ENCODE results near the gene TROAP.
"Not testable (repeated sequence)": the region's sequence is repeated elsewhere in the genome, so short reads cannot be mapped to it uniquely, and the experiment has no call there.

Gene TROAP, protein sequence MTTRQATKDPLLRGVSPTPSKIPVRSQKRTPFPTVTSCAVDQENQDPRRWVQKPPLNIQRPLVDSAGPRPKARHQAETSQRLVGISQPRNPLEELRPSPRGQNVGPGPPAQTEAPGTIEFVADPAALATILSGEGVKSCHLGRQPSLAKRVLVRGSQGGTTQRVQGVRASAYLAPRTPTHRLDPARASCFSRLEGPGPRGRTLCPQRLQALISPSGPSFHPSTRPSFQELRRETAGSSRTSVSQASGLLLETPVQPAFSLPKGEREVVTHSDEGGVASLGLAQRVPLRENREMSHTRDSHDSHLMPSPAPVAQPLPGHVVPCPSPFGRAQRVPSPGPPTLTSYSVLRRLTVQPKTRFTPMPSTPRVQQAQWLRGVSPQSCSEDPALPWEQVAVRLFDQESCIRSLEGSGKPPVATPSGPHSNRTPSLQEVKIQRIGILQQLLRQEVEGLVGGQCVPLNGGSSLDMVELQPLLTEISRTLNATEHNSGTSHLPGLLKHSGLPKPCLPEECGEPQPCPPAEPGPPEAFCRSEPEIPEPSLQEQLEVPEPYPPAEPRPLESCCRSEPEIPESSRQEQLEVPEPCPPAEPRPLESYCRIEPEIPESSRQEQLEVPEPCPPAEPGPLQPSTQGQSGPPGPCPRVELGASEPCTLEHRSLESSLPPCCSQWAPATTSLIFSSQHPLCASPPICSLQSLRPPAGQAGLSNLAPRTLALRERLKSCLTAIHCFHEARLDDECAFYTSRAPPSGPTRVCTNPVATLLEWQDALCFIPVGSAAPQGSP

DNA sequence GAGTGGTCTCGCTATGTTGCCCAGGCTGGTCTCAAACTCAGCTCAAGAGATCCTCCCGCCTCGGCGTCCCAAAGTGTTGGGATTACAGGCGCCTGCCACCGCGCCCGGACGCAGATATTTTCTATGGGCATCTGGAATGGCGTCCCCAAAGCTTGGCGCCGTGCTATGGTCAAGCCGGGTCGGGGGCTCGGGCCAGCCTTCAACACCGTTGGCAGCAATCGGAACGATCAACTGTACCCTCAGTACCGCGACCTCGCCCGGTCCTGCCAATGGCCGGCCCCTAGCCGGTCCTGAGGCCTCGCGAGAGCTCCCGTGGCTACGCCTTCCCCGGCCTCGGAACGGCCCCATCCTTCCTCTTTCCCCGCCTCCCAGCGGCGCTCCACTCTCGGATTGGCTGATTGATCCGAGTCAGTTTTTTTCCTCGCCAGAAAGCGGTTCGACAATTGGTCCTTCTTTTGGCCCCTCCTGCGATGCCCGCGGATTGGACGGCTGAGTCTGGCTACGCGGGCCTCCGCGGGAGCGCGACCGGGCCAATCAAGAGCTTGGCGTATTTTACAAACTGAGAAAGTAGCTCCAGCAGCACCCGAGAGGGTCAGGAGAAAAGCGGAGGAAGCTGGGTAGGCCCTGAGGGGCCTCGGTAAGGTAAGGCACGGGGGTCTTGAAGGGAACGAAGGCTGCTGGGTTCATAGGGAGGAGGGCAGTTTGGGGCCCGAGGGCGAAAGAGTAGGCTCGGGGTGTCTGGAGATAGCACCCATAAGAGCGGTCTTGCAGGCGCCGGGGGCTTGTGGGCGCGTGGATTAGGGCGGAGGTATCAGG lies at the start of gene TROAP:
TSS of gene TROAP (plus strand) at position 548 of the 816 bp plus-strand sequence. CDS start 354 bp downstream, outside the sequence.
- DNase-seq: peak; percentile 98

DNA sequence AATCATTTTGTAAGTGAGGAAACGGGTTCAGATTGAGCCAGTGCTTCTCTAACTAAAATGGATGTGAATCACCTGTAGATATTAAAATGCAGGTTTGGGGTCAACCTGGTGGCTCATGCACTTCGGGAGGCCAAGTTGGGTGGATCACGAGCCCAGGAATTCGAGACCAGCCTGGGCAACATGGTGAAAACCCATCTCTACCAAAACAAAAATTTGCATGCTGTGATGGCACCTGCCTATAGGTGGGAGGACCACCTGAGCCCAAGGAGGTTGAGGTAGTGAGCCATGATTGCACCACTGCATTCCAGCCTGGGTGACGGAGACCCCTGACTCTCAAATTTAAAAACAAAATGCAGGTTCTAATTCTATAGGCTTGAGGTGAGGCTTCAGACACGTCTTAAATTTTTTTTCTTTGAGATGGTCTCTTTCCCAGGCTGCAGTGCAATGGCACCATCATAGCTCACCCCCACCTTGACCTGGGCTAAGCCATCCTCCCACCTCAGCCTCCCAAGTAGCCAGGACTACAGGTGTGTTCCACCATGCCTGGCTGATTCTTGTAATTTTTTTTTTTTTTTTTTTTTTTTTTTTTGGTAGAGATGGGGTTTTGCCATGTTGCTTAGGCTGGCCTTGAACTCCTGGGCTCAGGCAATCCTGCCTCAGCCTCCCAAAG lies 49.2 kb upstream of the TROAP start:
- no peak for DNase-seq

DNA sequence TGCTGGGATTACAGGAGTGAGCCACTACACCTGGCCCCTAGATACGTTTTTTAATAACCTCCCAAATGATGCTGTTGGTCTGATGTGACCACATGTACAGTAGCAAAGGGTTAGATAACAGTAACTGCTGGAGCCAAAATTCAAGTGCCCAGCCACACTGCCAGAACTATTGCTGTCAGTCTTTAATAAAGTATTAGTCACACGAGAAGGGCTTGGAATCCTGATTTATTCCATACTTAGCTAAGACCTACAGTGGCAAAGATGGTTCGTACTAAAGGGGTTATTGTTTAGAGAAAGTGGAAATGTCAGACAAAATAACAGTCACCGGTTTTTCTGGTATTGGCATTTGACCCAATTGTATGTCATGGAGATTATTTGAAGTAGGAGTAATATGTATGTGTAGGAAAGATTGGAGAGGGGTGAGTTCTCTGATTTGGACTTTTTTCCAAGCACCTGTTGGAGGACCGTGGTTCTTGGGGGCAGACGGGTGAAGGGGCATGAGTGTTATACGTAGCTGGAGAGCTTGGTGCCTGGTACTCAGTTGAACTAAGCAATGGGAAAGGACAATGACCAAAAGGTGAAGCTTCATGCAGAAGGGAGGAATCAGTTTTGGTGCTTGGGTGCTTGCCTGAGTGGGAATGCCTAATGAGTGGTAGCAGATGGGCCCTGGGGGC lies 48.5 kb upstream of the TROAP start:
- peak; percentile 32 for DNase-seq

DNA sequence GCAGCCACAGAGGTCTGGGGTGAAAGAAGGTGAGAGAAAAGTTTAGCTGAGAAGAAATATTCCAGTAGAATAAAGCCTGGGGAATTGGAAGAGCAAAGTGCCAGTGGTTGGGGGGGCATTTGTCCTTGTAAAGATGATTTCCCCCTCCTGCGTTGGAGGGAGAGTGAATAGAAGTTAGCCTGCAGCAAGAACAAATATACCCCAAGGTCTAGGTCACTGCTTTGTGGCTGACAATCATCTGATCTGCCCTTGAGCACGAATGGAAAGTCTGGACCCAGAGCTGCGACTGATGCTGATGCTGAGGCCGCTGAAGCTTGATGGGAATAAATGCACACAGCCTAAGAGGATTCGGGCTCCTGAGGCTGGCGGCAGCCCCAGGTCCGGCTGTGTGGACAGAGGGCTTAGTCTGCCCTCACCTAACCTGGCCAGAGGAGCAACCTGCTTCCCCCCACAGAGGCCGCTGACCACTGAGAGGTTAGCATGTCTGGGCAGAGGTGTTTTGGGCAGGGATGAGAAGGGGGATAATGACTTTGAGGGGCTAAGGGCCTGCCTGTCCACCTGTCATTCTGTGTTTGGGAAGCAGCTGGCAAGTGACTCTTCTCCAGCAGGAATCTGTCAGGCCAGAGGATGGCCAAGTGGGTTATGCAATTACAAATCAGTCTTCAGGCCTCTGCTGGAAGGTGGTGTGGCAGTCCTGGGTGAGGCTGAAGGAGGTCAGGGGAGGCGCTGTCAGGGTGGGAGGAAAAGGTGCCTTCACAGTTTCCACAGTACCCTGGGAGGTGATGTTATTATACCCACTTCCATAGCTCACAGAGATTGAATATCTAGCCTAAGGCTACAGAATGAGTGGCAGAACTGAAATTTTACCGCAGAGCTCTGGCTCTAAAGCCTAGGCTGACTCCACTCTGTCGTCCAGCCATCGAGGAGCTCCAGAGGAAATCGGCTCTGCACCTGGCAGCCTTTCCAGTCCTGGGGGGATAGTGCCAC lies 46.5 kb upstream of the TROAP start:
- no peak for DNase-seq

DNA sequence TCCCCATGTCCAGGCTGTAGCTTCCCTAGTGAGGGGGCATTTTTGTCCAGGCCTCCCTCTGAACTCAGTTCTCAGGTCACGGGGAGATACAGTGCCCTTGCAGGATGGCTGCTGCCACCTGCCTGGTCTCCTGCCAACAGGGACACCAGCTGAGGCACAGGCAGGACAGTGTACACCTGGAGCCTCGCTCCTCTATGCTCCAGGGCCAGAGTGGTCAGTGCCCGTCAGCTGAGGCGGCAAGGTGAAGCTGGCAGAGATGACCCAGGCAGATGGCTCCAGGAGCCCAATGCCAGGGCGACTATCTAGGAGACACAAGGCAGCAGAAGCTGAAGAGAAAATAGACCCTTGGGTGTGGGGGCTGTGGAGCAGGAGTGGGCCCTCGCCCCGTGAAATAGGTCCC lies 45.6 kb upstream of the TROAP start:
- DNase-seq: no peak

DNA sequence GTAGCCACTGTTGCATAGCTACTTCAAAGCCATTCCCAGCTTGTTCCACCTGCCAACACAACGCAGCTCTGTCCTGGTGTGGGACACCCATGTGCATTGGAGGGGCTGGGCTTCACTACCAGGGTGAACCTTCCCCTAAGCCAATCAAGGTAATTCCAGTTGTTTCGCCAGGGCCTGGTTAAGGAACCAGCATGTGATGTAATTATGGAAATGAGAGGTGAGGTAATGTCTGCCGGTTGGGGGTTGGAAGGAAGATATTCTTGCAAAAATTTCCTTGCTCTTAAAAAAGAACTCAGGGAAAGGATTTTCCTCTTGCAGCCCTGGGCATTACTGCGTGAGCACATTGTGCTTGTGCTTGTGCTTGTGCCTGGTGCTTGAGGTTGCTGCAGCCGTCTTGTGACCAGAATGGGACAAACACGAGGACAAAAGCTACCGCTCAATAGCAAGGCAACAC lies 43.3 kb upstream of the TROAP start:
- DNase-seq: no peak

DNA sequence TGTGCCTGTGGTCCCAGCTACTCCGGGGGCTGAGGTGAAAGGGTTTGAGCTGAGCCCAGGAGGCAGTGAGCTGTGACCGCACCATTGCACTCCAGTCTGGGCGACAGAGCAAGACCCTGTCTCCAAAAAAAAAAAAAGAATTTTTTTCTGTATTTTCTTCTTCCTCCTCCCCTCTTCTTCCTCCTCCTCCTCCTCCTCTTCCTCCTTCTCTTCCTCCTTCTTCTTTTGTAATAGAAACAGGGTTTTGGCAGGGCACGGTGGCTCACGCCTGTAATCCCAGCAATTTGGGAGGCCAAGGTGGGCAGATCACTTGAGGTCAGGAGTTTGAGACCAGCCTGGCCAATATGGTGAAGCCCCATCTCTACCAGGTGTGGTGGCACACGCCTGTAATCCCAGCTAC lies 42.5 kb upstream of the TROAP start:
- DNase-seq: not testable (repeated sequence)

DNA sequence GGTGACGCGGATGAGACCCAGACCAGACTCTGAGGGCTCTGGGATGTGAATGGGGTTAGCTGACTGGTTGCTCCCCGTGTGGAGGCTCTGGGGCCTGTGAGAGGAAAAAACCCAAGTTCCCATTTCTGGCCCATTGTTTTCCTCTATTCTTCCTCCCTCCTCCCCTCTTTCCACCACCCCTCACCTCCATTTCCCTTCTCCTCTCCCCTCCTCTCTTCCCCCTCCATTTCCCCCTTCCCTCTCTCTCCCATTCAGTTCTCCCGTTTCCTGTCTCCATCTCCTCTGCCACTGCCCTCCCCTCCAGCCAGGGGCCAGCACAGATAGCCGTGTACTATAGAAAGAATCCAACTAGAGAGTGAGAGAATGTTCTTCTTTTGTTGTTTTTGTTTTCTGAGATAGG lies 40.8 kb upstream of the TROAP start:
- no peak for DNase-seq

DNA sequence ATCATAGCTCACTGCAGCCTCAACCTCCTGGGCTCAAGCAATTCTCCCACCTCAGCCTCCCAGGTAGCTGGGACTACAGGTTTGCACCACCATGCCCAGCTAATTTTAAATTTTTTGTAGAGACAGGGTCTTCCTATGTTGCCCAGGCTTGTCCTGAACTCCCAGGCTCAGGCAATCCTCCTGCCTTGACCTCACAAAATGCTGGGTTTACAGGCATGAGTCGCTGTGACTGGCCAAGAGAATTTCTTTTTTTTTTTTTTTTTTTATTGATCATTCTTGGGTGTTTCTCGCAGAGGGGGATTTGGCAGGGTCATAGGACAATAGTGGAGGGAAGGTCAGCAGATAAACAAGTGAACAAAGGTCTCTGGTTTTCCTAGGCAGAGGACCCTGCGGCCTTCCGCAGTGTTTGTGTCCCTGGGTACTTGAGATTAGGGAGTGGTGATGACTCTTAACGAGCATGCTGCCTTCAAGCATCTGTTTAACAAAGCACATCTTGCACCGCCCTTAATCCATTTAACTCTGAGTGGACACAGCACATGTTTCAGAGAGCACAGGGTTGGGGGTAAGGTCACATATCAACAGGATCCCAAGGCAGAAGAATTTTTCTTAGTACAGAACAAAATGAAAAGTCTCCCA lies 40.2 kb upstream of the TROAP start:
- DNase-seq: peak; percentile 24

DNA sequence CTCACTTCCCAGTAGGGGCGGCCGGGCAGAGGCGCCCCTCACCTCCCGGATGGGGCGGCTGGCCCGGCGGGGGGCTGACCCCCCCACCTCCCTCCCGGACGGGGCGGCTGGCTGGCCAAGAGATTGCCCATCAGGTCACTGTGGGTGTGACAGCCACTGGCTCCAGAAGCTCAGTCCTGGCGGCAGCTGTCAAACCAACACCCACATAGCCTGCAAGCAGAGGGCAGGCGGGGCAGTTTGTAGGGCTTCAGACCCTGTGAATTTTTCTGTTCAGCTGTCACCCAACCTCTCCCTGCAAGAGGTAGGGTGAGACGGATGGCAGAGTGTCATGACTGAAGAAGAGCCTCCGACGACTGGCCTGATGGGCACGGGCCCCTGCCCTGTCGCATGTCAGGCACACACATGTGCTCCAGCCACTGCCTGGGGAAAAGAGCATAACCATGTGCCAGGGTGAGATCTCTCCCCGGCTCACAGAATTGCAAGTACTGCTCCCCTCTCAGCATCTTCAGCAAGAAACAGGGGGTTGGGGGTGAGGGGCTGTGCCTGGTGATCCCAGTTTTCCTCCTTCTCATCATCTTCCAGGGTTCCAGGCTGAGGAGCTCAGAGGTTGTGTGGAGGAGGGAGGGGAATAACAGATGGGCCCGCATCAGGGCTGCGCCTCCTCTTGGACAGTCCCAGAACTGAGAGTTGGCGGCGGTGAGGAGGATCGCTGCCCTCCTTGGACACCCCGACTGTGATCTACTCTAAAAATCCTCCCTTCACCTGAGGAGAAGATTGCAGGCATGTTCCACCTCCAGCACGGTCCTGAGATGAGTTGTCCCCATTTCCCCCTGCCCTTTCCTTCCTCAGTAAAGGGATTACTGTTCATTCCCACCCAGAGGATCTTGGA lies 39.3 kb upstream of the TROAP start:
- DNase-seq: no peak

DNA sequence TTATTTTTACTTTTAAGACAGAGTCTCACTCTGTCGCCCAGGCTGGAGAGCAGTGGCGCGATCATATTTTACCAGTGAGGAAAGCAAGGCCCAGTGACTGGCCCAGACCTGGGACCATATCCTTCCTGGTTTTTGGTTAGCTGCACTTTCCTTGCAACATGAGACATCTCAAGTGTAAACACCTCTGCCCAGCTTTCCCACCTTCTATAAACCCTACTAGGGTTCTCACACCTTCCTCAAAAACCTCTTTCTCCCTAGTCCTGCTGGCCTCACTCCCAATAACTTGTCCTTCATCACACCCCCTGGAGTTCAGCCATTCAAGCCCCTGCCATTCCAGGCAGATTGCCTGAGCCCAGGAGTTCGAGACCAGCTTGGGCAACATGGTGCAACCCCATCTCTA lies 38.4 kb upstream of the TROAP start:
- DNase-seq: no peak

DNA sequence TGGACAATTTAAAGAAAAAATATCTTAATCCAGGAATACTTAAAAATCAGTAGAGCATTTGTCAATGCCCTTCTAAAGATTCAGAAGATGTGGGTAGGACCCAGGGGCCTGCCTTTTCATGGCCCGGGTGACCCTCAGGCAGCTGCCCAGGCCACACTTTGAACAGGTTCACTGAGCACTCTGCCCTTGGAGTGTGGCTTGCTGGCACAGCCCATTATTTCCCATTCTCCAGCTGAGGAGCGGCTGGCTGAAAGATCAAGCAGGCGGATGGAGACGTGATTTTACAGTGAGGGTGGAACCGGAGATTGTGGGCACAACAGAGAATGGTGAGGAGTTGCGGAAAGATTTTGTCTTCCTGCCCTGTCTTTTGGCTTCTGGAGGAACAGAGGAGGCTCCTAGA lies 35.2 kb upstream of the TROAP start:
- no peak for DNase-seq

DNA sequence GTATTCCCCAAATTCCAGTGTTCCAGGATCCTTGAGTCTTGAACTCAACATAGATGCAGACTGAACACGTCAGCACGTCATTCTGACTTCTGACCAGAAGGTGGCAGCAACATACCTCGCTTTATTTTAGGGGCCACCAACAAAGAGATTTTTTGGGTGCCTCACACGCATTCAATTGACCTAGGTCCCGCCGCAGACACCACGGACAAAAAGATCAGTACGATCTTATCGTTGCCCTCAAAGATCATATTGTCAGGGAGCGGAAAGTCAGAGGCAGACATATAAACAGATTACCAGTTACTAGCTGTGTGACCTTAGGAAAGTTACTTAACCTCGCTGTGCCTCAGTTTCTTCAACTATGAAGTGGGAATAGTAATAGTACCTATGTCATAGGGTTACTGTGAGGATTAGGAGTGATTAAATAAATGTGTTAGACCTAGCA lies 34.6 kb upstream of the TROAP start:
- peak; percentile 51 for DNase-seq

DNA sequence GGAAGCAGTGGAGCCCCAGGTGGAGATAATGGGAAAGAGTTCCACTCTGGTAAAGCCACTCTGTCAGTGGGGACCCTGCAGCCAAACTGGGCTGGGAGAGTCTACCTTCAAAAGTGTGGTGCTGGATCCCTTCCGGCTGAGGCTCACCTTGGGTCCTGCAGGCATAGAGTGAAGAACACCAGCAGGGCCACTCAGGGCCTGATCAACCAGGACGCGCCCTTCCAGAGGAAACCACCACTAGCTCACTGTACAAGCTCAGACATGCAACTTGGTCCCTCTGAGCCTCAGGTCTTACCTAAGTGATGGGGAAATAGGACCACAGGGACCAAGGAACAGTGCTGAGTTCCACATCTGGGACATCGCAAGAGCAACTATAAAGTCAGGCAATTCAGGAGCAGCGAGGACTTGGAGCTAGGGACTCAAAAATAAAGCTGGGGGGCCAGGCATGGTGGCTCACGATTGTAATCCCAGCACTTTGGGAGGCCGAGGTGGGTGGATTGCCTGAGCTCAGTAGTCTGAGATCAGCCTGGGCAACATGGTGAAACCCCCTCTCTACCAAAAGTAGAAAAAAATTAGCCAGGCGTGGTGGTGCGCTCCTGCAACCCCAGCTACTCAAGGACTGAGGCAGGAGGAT lies 34.0 kb upstream of the TROAP start:
- no peak for DNase-seq

DNA sequence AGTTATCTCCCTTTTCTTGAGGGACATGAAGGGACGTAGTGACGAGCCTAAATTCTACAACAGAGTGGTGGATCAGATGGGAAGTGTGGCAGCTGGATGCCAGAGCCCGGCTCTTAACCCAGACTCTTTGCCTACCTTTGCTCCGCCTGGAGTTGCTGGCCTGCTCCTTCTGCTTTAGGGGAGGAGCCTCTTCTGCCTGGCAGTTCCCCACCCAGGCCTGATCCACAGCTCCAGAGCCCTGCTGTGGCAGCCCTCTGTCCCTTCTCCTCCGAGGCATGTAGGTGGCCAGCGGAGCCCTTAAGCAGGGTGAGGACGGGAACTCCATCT lies 30.4 kb upstream of the TROAP start:
- DNase-seq: no peak

DNA sequence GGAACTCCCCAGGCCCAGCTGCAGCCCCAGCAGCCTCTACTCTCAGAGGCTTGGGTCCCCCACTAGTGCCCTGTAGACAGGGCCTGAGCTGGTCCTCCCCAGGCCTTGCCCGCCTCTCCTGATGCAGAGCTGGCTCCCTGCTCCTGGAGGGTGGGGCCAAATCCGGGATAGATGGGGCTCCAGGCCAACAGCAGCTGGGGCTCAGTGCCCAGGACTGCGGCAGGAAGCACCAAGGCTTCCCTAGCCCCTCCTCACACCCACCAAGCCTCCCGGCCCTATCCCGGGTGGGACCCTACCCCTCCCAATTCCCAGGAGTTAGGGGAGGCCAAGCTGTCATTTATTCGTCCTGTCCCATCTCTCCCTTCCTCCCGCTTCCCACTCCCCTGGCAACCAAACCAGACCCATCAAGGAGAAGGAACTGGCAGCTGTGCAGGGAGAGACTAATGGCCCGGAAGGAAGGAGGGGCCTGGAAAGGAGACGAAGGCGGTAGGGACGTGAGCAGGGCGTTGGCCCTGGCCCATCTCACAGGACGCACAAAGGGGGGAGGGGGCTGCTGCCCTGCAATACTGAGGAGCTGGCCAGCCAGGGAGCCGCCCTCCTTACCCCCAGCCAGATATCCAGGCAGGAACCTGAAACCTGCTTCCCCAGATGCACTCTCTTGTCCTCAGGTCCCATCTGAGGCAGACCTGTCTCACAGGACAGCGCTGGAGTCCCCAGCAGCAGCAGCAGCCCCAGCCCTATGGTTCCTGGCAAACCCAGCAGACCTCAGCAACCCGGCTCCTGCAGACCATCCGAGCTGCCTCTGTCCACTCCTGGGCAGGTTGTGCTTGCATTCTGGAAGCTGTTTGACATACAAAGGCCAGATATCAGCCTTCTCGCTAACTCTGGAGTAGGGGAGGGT lies 29.7 kb upstream of the TROAP start:
- DNase-seq: no peak

DNA sequence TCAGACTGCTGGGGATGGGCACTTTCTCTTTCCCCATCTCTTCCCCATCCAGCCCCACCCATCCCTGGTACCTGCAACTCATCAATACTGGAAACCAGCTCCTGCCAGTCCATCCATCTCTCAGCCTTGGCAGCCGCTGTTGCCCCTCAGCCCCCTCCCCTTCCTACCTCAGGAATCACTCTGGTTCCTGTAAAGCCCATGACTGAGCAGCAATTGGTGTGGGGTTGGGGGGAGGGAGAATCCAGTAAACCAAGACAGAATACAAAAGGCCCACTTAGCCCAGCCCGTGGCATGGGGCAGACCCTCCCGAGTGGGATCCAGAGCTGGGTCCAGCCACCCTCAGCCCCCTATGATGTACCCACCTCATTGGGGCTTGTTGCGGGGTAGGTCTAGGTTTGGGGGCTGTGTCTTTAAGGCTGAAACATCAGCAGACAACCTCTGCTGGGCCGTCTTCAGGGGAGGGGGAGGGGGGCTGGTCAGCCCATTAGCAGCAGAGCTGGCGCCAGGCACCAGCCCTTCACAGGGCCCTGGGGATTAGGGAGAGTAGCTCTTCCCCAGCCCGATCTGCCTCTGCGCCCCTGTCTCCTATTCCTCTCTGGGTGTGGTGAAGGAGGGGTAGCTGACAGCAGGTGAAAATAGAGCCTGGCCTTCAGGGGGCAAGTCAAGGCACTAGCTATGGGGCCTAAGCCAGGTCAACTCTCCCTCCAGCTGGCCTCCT lies 28.8 kb upstream of the TROAP start:
- no peak for DNase-seq
